ENCODE results near the gene IYD. TPM values are rescaled to one million over a fixed set of nuclear protein-coding genes. Genes with fewer than 3 reads are reported as not detected.

The IYD gene
- total and polyA plus RNA-seq, 10 of the 15 experiments (the other 5 are each of a cell fraction or from before 2014, with no cell fraction given), result 0.07 TPM; not detected in 9

GRCh38 chr6:150412221-150412620 lies 43.4 kb downstream of the IYD start:
- no peak for DNase-seq (ENCODE audit: low read depth, low spot score)
- H2AFZ ChIP-seq (ENCODE audit: control insufficient read depth, low read depth, low read length), result no peak overlapping the region
- no peak overlapping the region for H3K9ac ChIP-seq (ENCODE audit: control insufficient read depth, insufficient read depth, low read length)
- H3K27me3 ChIP-seq (replicated peaks in 1 of 2; ENCODE audit: control insufficient read depth in 2 of 2, insufficient read depth in 2 of 2, low read length in 1 of 2), result no peaks in the 10 kb centered on the region; a peak in 2 of 4 replicates
- intact Hi-C loops (cut with micrococcal nuclease; ENCODE audit: unreplicated experiment), result loop anchor here (10.0 kb wide), 1 partner anchor 923 kb away; no protein-coding TSS in a partner anchor
- no peak overlapping the region for H3K4me2 ChIP-seq (ENCODE audit: control insufficient read depth, insufficient read depth)
- POLR2A ChIA-PET, result no interaction called here
- ATAC-seq, result no peak
- no peaks in the 10 kb centered on the region for H4K20me1 ChIP-seq (ENCODE audit: control insufficient read depth, insufficient read depth)
- BruUV-seq (replicated peaks), result no TSS peak
- H3K27ac ChIP-seq (ENCODE audit: control insufficient read depth, insufficient read depth), result no peak overlapping the region
- FAIRE-seq, result no peak
- in situ Hi-C loops (cut with MboI), result no loop called here
- H3K79me2 ChIP-seq (ENCODE audit: control insufficient read depth, insufficient read depth, low read length), result no peaks in the 10 kb centered on the region
- no peaks in the 10 kb centered on the region for H3K36me3 ChIP-seq (ENCODE audit: control insufficient read depth in 2 of 2, insufficient read depth in 2 of 2, low read length in 1 of 2)
- RAD21 ChIA-PET (ENCODE audit: unreplicated experiment), result interaction anchor here (2.0 kb wide), 1 partner anchor 403 kb away, joined by 7 read pairs; no protein-coding TSS in a partner anchor
- WGBS (ENCODE audit: insufficient coverage, insufficient replicate concordance, low lambda C conversion rate, missing lambda C conversion rate), result 21% methylated on average over 3 of the region's 3 CpGs
- H3K9me3 ChIP-seq (replicated peaks; ENCODE audit: control insufficient read depth, insufficient read depth, low read length), result no peaks in the 10 kb centered on the region
- SMC1A ChIA-PET (ENCODE audit: uncharacterized antibody, unreplicated experiment), result no interaction called here
- TF ChIP-seq MEF2B (IDR thresholded peaks at IDR 0.05; ENCODE audit: partially characterized antibody, poor library complexity, severe bottlenecking) (no peak), JUND (IDR thresholded peaks at IDR 0.05; ENCODE audit: low read depth, low read length) (no peak), GATAD2B (conservative IDR thresholded peaks at IDR 0.05; ENCODE audit: low read depth) (no peak), NFYA (IDR thresholded peaks at IDR 0.05; ENCODE audit: borderline replicate concordance, low read depth, low read length) (no peak), NFYB (IDR thresholded peaks at IDR 0.05; ENCODE audit: insufficient read depth, low read depth, low read length) (no peak), RELA (IDR thresholded peaks at IDR 0.05; ENCODE audit: borderline replicate concordance, partially characterized antibody) (no peak), ZBED1 (IDR thresholded peaks at IDR 0.05; ENCODE audit: borderline replicate concordance) (no peak), HDGF (IDR thresholded peaks at IDR 0.05) (no peak), RUNX3 (IDR thresholded peaks at IDR 0.05; ENCODE audit: low read length) (no peak), SIX5 (IDR thresholded peaks at IDR 0.05; ENCODE audit: low read depth, low read length, severe bottlenecking) (no peak), NFIC (IDR thresholded peaks at IDR 0.05; ENCODE audit: low read depth, low read length) (no peak), TBL1XR1 (IDR thresholded peaks at IDR 0.05; ENCODE audit: low read depth, low read length) (no peak), POU2F2 (IDR thresholded peaks at IDR 0.05; ENCODE audit: borderline replicate concordance, low read depth, low read length) (no peak), ATF2 (IDR thresholded peaks at IDR 0.05; ENCODE audit: low read length) (no peak)
- CTCF ChIA-PET, result no interaction called here
- no peak overlapping the region for H3K4me3 ChIP-seq
- H3K4me1 ChIP-seq (ENCODE audit: control insufficient read depth, insufficient read depth, low read length), result no peaks in the 10 kb centered on the region
